IMR-90 (cell line): ENCODE data around the gene MDM2. TPM values are rescaled to one million over a fixed set of nuclear protein-coding genes. Genes with fewer than 3 reads are reported as not detected.

Experiments used
- ATAC-seq: fragments of 200-7000 bp; cut with Tn5 transposase; 2 replicates; pipeline ENCODE4 v1.9.1; 2020; ENCODE audit warnings: low read depth, mild to moderate bottlenecking, moderate library complexity
- BruUV-seq: library from RNA; stranded (reverse); fragments of 400-500 nt; replicated peaks from 2 replicates; lab custom pipeline; 2021; lab: Mats Ljungman, UMichigan
- CTCF ChIA-PET: fragments of 300-600 bp; formaldehyde crosslinking; extraction: SDS; loops from one replicate; lab custom pipeline; 2021; ENCODE audit warnings: antibody characterized with exemption; lab: Yijun Ruan, JAX
- POLR2A ChIA-PET: fragments of 300-600 bp; sonication (Branson Sonifier 250); formaldehyde crosslinking; loops from one replicate; lab custom pipeline; 2022; ENCODE audit warnings: antibody characterized with exemption; ENCODE audit not compliant: unreplicated experiment; lab: Charles Lee
- DNase-seq: peaks from one replicate; pipeline ENCODE4 v3.0.0; 2013
- H2AFZ ChIP-seq: replicated peaks from 2 replicates; pipeline ENCODE3; 2013; ENCODE audit warnings: low read length, mild to moderate bottlenecking; ENCODE audit not compliant: poor library complexity
- H2AK5ac ChIP-seq: 2 replicates; pipeline ENCODE4 v1.6.1; 2013; ENCODE audit warnings: low read depth, low read length, inconsistent platforms
- H2AK9ac ChIP-seq: replicated peaks from 2 replicates; pipeline ENCODE3; 2013; ENCODE audit warnings: mild to moderate bottlenecking, low read depth, low read length, moderate library complexity; ENCODE audit not compliant: poor library complexity
- H2BK120ac ChIP-seq: 2 replicates; pipeline ENCODE4 v1.6.1; 2013; ENCODE audit warnings: low read depth, low read length, inconsistent platforms
- H2BK15ac ChIP-seq: 3 replicates; pipeline ENCODE4 v1.6.1; 2013; ENCODE audit warnings: low read depth, low read length, inconsistent platforms
- H2BK20ac ChIP-seq: 2 replicates; pipeline ENCODE4 v1.6.1; 2013; ENCODE audit warnings: low read depth, mild to moderate bottlenecking, inconsistent platforms, low read length, moderate library complexity
- H2BK5ac ChIP-seq: 2 replicates; pipeline ENCODE4 v1.6.1; 2013; ENCODE audit warnings: mild to moderate bottlenecking, low read depth, low read length, inconsistent platforms; ENCODE audit not compliant: poor library complexity, severe bottlenecking
- H3K14ac ChIP-seq: replicated peaks from 2 replicates; pipeline ENCODE4 v1.6.1; 2013; ENCODE audit warnings: low read depth, low read length, inconsistent platforms
- H3K18ac ChIP-seq: 2 replicates; pipeline ENCODE4 v1.6.1; 2013; ENCODE audit warnings: low read depth, low read length, control low read depth
- H3K23ac ChIP-seq: 2 replicates; pipeline ENCODE4 v1.6.1; 2013; ENCODE audit warnings: low read depth, low read length, inconsistent platforms
- H3K27ac ChIP-seq: 2 replicates; pipeline ENCODE4 v1.5.1; 2013; ENCODE audit warnings: mild to moderate bottlenecking, control low read depth, low read length; ENCODE audit not compliant: insufficient read depth
- H3K27me3 ChIP-seq: 2 replicates; pipeline ENCODE4 v1.6.1; 2013; ENCODE audit warnings: low read length; ENCODE audit not compliant: control insufficient read depth, insufficient read depth
- H3K36me3 ChIP-seq: 2 replicates; pipeline ENCODE4 v1.6.1; 2013; ENCODE audit warnings: low read length, mixed read lengths; ENCODE audit not compliant: control insufficient read depth, insufficient read depth
- H3K4ac ChIP-seq: 2 replicates; pipeline ENCODE4 v1.6.1; 2013; ENCODE audit warnings: low read depth, low read length, inconsistent platforms
- H3K4me1 ChIP-seq: 2 replicates; pipeline ENCODE4 v1.6.1; 2013; ENCODE audit warnings: low read length, mixed read lengths; ENCODE audit not compliant: control insufficient read depth, insufficient read depth
- H3K4me2 ChIP-seq: 2 replicates; pipeline ENCODE4 v1.6.1; 2013; ENCODE audit warnings: low read depth, mild to moderate bottlenecking, control low read depth, low read length, moderate library complexity
- H3K4me3 ChIP-seq: 2 replicates; pipeline ENCODE4 v1.5.1; 2013; ENCODE audit warnings: low read depth, mild to moderate bottlenecking, control low read depth, low read length, moderate library complexity; ENCODE audit not compliant: insufficient read depth
- H3K56ac ChIP-seq: 2 replicates; pipeline ENCODE4 v1.6.1; 2013; ENCODE audit warnings: low read length, inconsistent platforms; ENCODE audit not compliant: insufficient read depth; ENCODE audit errors: extremely low read depth
- H3K79me1 ChIP-seq, 2 experiments: 2 replicates each; pipeline ENCODE4 v1.6.1; 2013; ENCODE audit warnings: low read length in 2 of 2, inconsistent platforms in 1 of 2, low read depth in 1 of 2
- H3K9ac ChIP-seq: 2 replicates; pipeline ENCODE4 v1.6.1; 2013; ENCODE audit warnings: low read depth, low read length, control low read depth
- H3K9me1 ChIP-seq: 2 replicates; pipeline ENCODE4 v1.6.1; 2013; ENCODE audit warnings: low read length, inconsistent platforms; ENCODE audit not compliant: insufficient read depth
- H3K9me3 ChIP-seq: 2 replicates; pipeline ENCODE4 v1.6.1; 2013; ENCODE audit warnings: low read length; ENCODE audit not compliant: control insufficient read depth, insufficient read depth
- H4K20me1 ChIP-seq: 2 replicates; pipeline ENCODE4 v1.6.1; 2013; ENCODE audit warnings: low read length, inconsistent platforms; ENCODE audit not compliant: insufficient read depth
- H4K5ac ChIP-seq: 2 replicates; pipeline ENCODE4 v1.6.1; 2013; ENCODE audit warnings: mild to moderate bottlenecking, low read depth, low read length, control low read depth
- H4K8ac ChIP-seq, 2 experiments: 2 replicates each; pipeline ENCODE4 v1.6.1; 2013; ENCODE audit warnings: low read depth in 2 of 2, low read length in 2 of 2, control low read depth in 1 of 2, inconsistent platforms in 1 of 2
- H4K91ac ChIP-seq: 2 replicates; pipeline ENCODE4 v1.6.1; 2013; ENCODE audit warnings: low read depth, low read length, inconsistent platforms; ENCODE audit not compliant: insufficient read depth
- CHD1 ChIP-seq: IDR thresholded peaks from 2 replicates; pipeline ENCODE4 v1.6.1; 2012; ENCODE audit warnings: low read depth, low read length, improper control_type of control experiment
- MXI1 ChIP-seq: IDR thresholded peaks from 2 replicates; pipeline ENCODE4 v1.6.1; 2012; ENCODE audit warnings: low read depth, mild to moderate bottlenecking, low read length, moderate library complexity, borderline replicate concordance
- RFX5 ChIP-seq: IDR thresholded peaks from 2 replicates; pipeline ENCODE4 v1.8.0; 2012; ENCODE audit warnings: low read depth, mild to moderate bottlenecking, low read length, moderate library complexity
- WGBS, 2 experiments: methylation state at CpG; one replicate each; pipeline versions ENCODE4 v1.1.5 to v1.1.7; 2013; ENCODE audit warnings: missing lambda C conversion rate in 2 of 2; ENCODE audit not compliant: insufficient read length in 1 of 2; ENCODE audit errors: extremely low coverage in 2 of 2; 5-methylcytosine and 5-hydroxymethylcytosine counted together
- dilution Hi-C: fragments of 300-500 bp; cut with HindIII; formaldehyde crosslinking; loops from one replicate; pipeline ENCODE4 v1.14.3; 2018; ENCODE audit warnings: low sequenced_read_pairs; ENCODE audit not compliant: unreplicated experiment
- in situ Hi-C: fragments of 300-500 bp; cut with MboI; formaldehyde crosslinking; loops from 3 replicates; pipeline ENCODE4 v1.14.3; 2019; ENCODE audit warnings: low sequenced_read_pairs, inconsistent platforms, mixed read lengths
- intact Hi-C: fragments of 100-400 bp; cut with micrococcal nuclease; formaldehyde crosslinking; loops from 2 replicates; pipeline ENCODE4 v1.10.0; 2022
- polyA plus RNA-seq, 3 experiments: library from polyadenylated mRNA; depleted of rRNA; stranded (reverse); fragments of >200 nt; gene quantifications; 2 replicates each; pipeline ENCODE4 v1.2.3, GENCODE V29; 2012; ENCODE audit warnings: low replicate concordance in 1 of 3
- total RNA-seq: library from RNA; depleted of rRNA; stranded (reverse); fragments of >200 nt; gene quantifications from 2 replicates; pipeline ENCODE4 v1.2.3, GENCODE V29; 2012

The MDM2 gene
- total and polyA plus RNA-seq, 2 of the 4 experiments (the other 2 are of a cell fraction) = 21.9 to 196 TPM

DNA sequence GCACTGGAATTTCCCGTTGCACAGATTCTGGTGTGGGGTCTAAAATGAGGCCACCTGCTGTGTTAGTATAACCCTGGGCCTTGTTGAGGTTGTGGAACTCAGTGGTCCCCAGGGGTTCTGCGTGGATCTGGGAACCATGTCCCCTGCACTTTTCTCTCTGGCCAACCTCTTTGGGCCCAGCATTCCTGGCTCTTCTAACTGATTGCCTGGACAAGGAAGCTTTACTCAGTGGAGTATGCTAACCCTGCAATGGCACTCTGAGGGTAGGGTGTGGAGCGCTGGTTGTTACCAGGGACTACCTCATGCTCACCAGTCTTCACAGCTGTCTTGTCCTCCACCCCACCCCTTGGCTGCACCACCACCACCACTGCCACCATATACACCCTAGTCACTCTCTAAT lies 85.8 kb downstream of the MDM2 start:
- Histone ChIP-seq H2BK120ac (no peak overlapping the region), H3K4me3 (no peak overlapping the region), H2AK5ac (no peak overlapping the region), H2BK20ac (no peak overlapping the region), H3K18ac (no peak overlapping the region), H2AFZ (peak overlapping the region; percentile 18), H3K9me3 (no peaks in the 10 kb centered on the region), H3K9me1 (no peaks in the 10 kb centered on the region), H3K4me2 (no peak overlapping the region), H3K36me3 (no peaks in the 10 kb centered on the region), H4K8ac (no peak overlapping the region), H4K91ac (no peak overlapping the region), H3K4ac (no peak overlapping the region), H4K20me1 (no peaks in the 10 kb centered on the region), H3K27ac (no peak overlapping the region), H3K27me3 (no peaks in the 10 kb centered on the region), H3K14ac (no peak overlapping the region), H3K56ac (no peak overlapping the region), H3K79me1 (no peaks in the 10 kb centered on the region), H3K23ac (no peak overlapping the region), H4K5ac (no peak overlapping the region), H3K9ac (no peak overlapping the region), H2BK5ac (no peak overlapping the region), H2BK15ac (no peak overlapping the region), H3K4me1 (peaks cover 2% of the 10 kb centered on the region; the same call in 1 of the 2 replicates), H2AK9ac (peak overlapping the region; percentile 11)
- 58% methylated on average over 2 of the region's 3 CpGs; no CpG with 5 or more reads in 1 of the 2 experiments for WGBS, 2 experiments
- intact Hi-C loops (no loop called here), in situ Hi-C loops (no loop called here), dilution Hi-C loops (no loop called here)
- no TSS peak for BruUV-seq
- ATAC-seq (no peak), DNase-seq (no peak)
- ChIA-PET POLR2A (no interaction called here), CTCF (interaction anchor here (0.6 kb wide), 1 partner anchor 23 kb away, joined by 4 read pairs; no protein-coding TSS in a partner anchor)
- TF ChIP-seq RFX5 = no peak
- no peak for TF ChIP-seq CHD1
- no peak for TF ChIP-seq MXI1
